Suppressor macrophage (primary cell): ENCODE measurements around the gene RHOB.
"Not testable (repeated sequence)": the region's sequence is repeated elsewhere in the genome, so short reads cannot be mapped to it uniquely, and the experiment has no call there.

Experiments used
- DNase-seq, 4 experiments: peaks; one replicate each; pipeline ENCODE4 v3.0.0-alpha.2; 2020 to 2022

RHOB gene

DNA sequence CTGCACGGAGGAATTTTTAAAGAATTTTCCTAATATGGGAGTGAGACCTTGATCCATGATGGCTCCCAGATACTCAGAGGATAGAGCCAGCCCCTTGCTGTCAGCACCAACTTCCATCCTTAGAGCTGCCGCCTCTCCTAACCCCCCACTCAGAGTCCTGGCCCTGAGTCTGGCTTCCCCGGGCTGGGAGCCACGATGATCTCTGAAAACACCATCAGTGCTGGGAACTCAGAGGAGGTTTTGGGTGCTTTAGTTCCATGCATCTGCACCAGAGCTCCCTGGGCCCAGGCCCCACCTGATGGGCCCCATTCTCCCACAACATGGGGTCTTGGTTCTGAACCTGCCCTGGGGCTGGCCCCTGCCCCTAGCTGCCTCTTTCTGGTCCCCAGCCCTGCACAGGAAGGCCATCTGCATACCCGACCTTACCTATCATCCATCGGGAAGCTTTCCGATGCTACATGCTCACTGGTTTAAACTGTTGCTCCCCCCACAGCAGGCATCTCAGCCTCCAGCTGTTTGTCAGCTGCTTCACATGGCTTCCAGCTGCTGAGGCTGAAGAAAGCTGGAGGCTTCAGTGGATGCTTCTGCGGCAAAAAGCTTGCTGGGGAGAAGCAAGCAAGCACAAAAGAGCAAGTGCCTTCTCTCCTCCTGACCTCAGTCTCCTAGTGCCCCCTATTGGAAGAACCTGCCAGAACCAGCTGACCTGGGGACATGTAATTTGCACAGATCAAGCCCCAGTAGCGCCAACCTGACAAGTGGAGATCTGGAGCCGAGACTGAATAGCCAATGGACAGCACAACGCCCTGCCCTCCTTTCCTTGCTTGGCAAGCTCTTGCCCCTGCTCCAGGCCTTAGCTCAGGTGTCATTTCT, 24.2 kb upstream of the RHOB start:
- DNase-seq, result peak in 2 of 4 experiments; percentile 31 to 46

DNA sequence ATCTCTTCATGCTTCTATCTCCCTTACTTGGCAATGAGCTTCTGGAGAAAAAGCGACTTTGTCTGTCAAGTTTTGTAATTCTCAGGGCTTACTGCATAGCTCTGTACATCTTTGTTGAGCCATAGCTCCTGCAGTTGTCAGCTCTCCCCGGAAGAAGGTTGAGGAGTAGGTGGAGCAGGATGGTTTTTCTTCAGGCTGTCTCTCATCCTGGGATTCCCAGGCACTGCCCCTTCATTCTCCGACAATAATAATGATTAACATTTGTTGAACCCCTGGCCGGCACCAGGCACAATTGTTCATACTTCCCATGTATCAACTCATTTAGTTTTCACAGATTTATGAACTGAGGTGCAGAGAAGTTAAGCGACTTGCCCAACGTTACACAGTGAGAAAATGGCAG, 23.5 kb upstream of the RHOB start:
- no peak for DNase-seq

DNA sequence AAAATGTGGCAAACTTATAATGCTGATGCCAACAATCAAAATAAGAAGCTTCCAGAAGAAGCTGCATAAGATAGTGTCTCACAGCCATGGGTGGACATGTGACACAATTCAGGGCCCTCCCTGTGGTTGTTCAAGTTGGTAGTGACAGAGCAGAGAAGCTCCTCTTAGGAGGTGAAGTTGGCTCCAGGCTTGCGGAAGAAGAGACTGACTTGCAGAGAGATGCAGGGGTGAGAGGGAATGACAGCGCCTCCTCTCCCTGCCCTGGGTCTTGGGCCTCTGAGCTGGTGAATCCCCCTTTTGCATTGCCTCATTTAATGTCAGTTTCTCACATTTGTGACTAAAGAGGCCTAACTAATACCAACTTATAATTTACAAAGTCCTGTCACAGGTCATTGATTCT, 23.0 kb upstream of the RHOB start:
- DNase-seq, result peak in 3 of 4 experiments; percentile 48 to 52 (median 49)

DNA sequence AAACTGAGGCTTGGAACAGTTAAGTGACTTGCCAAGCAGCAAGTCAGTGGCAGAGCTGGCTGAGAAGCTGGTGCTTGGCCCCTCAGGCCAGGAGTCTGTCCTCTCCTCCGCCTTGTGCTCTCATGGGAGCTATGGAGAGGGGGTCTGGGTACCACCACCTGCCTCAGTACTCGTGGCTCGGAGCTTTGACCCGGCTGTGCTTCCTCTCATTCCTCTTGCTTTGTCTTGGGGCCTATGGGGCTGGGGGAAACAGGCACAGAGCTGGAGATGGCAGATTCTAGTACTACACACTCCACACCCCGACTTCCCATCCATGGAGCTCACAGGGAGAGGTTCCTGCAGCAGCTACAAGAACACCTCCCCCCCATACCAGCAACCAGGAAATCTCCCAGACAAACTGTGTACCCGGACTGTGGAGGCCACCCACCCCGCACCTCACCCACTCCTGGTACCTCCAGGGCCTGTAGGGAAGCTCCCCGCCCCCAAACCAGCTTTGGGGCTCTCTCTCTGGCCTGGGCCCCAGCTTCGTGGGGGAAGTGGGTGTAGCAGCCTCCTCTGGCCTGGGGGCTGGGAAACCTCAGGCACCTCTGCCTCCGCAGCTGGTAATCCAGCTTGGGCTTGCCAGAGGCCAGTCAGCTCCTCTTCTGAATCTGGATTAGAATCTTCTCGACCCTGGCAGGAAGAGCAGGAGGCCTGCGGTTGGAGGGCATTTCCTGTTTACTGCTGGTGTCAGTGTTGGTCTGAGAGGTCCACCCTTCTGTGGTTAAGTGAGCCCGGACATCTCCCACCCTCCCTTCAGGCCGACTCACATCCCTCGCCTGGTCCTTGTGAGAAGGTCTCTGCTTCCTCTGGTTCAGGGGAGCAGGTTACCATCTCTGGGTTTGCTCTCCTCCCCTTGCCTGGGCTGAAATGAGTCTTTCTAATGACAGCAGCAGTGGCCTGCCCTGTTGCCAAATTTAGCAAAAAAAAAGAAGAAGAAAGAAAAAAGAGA, 22.3 kb upstream of the RHOB start:
- peak; percentile 76 to 87 (median 84) for DNase-seq

DNA sequence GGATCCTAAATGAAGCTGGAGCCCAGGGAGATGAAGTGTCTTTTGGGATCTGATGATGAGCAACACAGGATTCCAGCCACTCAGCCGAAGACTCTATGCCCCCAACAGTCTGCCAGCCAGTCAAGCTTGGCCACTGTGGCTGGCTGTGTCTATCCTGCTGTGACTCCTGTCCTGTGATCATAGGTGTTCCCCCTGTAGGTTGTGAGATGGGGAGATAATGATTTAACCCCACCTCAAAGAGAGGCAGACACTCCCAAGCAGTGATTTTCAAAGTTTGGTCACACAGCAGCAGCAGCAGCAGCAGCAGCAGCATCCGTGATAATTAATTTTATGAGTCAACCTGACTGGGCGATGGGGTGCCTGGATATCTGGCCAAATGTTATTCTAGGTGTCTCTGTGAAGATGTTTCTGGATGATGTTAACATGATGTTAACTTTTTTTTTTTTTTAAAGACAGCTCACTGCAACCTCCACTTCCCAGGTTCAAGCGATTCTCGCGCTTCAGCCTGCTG, 21.4 kb upstream of the RHOB start:
- DNase-seq, result no peak

DNA sequence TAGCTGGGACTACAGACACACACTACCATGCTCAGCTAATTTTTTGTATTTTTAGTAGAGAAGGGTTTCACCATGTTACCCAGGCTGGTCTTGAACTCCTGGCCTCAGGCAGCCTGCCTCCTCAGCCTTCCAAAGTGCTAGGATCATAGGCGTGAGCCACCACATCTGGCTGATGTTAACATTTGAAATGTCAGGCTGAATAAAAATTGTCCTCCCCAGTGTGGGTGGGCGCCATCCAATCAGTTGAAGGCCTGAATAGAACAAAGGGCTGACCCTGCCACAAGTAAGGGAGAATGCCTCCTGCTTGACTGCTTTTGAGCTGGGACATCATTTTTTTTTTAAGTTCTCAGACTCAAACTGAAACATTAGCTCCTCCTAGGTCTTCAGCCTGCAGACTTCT, 21.0 kb upstream of the RHOB start:
- DNase-seq, result no peak

DNA sequence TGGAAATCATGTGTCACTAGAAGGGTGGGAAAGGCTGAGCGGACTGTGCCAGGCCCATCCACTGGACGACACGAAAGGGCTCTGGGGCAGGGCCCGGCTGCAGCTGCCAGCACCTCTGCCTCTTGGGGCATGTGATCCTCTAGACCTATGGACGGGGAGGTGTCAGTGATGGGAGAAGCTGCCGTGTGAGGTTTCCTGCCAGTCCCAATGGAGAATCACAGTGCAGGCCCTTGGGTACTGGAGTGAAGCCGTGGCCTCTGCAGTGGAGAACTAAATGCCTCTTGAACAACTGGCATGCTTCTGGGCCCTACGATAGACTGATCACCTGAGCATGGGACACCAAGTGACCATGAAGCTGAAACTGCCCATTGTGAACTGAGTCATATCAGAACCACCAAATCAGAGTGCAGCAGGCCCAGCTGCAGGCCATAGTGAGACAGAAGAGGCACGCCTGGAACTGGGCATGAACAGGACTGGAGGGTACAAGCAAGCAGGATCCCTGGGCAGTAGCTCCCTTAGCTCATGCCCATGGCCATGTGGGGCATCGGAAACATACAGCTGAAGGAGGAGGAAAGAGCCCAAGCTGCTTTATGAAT, 18.8 kb upstream of the RHOB start:
- DNase-seq, result no peak

DNA sequence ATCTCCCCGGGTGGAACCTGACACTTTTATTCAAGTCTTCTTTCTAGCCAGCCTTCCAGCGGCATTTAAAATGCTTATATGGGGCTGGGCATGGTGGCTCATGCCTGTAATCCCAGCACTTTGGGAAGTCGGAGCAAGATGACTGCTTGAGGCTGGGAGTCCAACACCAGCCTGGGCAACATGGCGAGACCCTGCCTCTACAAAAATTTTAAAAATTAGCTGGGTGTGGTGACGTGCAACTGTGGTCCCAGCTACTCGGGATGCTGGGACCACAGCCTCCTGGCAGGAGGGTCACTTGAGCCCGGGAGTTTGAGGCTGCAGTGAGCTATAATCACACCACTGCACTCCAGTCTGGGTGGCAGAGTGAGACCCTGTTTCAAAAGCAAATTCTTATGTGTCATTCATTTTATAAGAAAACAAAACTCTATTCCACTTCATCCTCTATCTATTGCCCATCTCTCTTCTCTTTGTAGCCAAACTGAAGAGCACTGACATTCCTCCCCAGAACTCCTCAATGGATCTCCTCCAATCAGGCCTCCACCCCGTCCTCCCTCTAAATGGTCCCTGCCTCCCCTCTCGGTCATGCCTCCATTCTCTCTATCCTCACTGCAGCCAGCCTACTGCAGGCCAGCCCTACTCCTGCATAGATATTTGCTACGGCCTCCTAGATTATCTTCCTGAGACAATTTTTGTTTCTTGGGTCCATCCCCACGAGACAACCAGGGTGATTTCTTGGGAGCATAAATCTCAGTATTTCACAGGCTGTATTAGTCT, 18.0 kb upstream of the RHOB start:
- DNase-seq, result no peak

DNA sequence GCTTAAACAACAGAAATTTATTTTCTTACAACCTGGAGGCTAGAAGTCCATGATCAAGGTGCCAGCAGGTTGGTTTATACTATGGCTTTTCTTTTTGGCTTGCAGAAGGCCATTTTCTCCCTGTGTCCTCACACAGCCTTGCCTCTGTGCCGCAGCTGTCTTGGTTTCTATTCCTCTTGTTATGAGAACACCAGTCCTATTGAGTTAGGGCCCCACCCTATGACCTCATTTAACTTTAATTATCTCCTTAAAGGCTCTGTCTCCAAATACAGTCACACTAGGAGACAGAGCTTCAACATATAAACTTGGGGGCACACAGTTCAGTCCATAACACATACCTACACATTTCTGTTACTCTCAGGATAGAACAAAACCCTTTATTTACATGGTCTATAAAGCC, 17.3 kb upstream of the RHOB start:
- DNase-seq, result peak; percentile 72 to 85 (median 75)

DNA sequence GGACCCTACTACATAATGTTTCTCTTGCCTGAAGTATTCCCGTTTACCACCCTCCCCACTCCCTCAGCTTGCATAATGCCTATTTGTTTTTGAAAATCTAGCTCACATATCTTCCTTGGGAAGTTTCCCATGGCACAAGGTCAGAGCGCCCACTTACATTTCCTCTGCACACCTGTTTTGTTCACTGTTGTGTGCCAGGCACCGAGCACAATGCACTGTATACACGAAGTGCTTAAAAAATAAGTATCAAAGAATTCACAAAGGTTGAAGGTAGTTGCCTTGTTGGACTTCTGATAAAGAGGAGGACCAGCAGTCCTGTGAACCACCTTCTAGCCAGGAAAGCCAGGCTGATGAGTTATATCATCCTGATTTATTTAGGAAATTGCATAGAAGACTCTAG, 16.8 kb upstream of the RHOB start:
- DNase-seq, result no peak

DNA sequence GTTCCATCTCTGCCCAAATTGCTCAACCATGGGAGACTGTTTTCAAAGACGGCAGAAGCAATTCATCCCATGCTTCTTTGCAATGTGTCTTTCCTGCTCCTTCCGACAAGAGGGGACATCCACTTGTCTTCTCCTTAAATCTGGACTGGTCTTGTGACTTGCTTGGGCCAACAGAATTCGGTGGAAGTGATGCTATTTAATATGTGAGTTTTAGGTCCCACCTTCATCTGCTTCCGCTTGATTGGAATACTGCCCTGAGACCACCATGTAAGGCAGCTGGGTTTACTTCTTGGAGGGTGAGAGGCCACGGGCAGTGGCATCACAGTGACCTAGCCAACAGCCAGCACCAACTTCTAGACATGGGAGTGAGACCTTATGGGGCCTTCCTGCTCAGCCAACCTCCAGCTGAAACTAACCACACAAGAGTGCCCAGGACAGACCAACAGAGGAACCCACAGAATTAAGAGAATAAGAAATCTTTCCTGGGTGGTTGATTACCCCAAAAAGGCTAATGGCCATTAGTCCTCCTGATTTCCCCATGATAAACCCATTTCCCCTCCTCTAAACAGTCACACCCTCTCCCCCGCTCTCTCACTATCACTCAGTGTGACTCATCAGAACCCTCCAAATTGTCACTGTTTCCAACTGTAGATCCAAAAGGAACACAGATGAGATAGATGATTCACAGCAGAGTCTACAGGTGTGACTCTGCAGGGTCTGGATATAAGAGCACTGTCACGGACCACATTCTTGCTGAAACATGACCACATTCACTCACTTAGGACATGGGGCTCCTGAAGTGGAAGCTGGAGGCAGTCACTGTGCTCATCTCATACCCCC, 16.2 kb upstream of the RHOB start:
- DNase-seq, result peak in 2 of 4 experiments; percentile 28 to 48

DNA sequence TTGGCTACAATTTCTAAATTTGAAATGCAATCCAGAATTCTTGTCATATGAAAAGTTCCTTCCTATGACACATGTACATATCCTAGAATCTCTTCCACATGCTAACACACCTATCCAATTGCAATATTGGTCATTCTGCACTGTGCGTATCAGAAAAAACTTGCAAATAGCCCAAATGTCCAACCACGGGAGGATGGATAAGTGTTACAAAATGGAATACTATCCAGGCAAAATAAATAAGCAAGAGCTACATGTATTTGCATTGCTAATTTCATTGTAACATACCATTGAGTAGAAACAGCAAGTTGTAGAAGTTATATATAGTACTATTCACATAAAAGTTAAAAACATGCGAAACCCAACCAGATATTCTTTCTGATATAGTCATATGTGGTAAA, 15.6 kb upstream of the RHOB start:
- no peak for DNase-seq

DNA sequence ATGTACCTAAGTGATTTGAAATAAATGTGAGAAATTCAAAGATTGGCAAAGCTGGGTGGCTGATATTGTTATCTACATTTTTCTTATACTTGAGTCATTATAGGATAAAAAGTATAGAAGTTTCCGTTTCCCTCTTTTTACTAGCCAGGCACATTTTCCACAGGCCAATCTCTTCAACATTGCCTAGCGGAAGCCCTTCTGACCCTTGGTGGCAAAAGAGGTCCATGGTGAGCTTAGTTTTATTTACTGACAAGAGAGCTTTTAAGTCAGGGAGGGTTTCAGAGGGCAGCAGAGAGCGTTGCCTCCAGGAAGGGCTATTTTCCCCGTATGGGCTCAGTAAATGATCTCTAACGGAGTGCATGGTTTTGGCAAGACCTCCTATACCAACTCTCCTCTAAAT, 15.1 kb upstream of the RHOB start:
- DNase-seq, result no peak

DNA sequence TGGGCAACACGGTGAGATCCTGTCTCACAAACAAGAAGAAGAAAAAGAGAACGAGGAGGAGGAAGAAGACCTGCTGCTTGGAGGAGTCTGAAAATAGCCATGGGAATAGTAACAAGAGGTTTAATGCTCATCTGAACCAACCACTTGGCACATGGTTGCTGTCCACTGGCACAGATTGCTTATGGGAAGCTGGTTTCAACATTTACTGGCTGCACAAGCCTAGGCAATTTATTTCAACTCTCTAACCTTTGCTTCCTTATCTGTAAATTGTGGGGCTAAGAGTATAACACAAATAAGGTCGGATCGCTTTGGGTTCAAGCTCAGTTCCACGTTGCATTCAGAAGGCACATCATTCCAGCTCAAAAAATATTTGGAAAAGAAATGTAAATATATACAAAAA, 14.2 kb upstream of the RHOB start:
- DNase-seq, result peak in 3 of 4 experiments; percentile 33 to 50 (median 42)

DNA sequence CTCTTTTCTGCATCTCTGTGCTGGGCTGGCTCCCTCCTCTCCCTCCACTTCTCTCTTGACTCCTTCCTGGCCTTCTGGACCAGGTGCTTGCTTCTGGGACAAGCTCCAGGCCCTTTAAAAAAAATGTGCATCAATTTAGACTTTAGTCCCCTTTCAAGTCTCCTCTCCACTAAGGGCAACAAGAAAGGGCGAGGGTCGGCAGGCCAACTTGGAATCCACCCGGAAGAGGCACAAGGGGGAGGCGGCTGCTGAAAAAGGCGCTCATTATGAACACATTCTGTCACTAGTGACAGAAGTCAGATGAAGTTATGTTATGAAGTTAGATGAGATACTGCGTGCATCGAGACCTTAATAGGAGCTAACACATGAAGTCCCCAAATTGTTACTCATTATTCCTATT, 13.6 kb upstream of the RHOB start:
- DNase-seq, result no peak

DNA sequence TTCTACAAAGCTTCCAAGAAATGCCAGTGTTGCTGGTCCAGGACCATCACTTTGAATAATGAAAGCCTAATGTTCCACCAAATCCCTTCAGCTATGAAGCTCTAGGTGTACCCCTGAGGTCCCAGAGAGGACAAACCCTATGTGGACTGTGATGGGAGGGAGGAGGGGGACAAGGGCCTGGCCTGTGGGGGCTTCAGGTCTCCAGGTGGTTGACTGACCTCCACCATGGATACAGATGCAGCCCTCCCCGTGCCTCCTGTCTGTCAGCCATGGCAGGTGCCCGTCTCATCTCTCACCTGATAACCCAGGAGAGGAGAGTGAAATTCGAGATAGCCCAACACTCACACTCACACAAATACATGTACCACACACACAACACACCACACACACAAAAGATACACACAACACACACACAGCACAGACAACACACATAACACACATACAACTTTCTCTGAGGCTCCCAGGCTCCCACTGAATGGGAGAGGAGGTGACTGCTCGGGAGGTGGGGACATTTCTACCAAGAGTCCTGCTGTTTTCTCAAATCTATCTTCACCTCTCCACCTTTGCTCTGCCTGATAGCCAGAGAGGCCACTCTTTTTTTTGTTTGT, 12.8 kb upstream of the RHOB start:
- no peak for DNase-seq

DNA sequence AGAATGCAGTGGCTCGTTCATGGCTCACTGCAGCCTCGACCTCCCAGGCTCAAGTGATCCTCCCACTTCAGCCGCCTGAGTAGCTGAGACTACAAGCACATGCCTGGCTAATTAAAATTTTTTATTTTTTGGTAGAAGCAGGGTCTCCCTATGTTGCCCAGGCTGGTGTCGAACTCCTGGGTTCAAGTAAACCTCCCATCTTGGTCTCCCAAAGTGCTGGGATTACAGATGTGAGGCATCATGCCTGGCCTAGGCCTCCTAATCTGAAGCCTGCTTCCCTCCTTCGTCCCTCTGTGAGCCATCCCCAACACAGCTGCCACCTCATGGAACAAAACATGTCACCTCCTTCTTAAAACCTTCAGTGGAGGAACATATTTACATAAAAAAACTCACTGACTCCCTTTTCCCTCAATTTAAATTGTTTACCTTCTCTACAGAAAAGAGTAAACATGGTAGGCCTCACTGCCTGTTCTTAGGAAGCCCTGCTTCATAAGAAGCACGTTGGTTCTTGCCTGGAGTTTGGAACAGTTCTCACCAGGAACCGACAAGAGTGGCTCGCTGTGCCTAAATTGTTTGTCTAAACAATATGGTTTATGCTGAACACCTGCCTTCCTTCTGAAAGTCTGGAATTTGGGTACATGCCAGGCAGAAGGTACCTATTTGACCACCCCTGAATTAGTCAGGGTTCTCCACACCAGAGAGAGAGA, 12.1 kb upstream of the RHOB start:
- DNase-seq, result no peak

DNA sequence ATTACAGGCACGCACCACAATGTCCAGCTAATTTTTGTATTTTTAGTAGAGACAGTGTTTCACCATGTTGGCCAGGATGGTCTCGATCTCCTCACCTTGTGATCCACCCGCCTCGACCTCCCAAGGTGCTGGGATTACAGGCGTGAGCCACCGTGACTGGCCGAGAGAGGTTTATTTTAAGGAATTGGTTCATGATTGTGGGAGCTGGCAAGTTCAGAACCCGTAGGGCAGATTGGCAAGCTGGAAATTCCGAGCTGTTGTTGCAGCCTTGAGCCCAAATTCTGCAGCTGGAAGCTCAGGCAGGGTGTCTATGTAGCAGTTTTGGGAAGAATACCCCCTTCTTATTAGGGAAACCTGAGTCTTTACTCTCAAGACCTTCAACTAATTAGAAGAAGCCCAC, 11.4 kb upstream of the RHOB start:
- not testable (repeated sequence) for DNase-seq

DNA sequence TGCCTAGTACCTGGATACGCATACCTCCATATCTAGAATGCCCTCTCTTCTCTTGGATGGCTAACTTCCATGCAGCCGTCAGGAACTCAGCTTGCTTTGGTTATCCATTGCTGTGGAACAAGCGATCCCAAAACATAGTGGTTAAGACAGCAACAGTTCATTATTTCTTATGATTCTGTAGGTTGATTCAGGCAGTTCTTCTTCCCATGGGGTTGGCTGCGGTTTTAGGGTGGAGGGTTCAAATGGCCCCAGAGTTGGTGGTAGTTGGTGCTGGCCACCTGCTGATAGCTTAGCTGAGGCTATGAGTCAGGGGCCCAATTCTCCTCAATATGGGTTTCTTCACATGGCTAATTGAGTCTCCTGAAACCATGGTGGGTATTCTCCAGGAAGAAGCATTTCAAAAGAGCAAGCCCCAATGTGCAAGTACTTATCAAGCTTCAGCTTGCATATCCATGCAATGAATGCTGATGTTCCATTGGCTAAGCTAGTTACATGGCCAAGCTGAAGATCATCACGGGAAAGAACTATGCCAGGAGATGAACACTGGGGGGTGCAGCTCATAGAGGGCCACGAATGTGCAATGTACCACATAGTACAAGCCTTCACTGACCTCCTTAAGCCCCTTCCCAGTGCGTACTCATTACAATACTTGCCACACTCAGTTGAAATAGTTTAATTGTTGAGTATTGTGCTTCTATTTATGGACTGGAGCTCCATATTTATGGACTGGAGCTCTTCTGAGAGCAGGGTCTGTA, 10.0 kb upstream of the RHOB start:
- no peak for DNase-seq
